ENCODE results near the gene TSHZ3.

- TF ChIP-seq CTCF (IDR thresholded peaks at IDR 0.05; ENCODE audit: poor library complexity, severe bottlenecking) = no peak
- no peak for TF ChIP-seq MXI1 (conservative IDR thresholded peaks at IDR 0.05; ENCODE audit: poor library complexity, severe bottlenecking)
- no peak for TF ChIP-seq REST (IDR thresholded peaks at IDR 0.05; ENCODE audit: borderline replicate concordance)
These were observed 82.5 kb downstream of the TSHZ3 start for GRCh38 chr19:31266731-31267130.
